Measurements from ENCODE around the gene CPEB3.

DNA sequence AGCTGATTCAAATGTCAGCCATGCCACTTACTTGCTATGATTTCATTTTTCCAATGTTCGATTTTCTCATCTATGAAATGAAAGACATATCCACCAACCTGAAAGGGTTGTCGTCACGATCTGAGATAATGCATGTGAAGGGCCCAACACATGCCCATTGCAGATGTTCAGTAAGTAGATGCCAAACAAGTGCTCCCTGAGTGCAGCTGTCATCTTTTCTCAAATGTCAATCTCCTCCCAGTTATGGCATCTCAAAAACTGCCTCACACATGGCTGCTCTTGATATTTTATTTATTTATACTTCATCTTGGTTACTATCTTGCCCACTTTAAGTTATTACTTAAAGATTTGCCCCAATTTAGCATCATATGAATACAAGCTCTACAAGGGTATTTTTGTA lies 16.8 kb downstream of the CPEB3 start:
- TF ChIP-seq, protein P1, sequence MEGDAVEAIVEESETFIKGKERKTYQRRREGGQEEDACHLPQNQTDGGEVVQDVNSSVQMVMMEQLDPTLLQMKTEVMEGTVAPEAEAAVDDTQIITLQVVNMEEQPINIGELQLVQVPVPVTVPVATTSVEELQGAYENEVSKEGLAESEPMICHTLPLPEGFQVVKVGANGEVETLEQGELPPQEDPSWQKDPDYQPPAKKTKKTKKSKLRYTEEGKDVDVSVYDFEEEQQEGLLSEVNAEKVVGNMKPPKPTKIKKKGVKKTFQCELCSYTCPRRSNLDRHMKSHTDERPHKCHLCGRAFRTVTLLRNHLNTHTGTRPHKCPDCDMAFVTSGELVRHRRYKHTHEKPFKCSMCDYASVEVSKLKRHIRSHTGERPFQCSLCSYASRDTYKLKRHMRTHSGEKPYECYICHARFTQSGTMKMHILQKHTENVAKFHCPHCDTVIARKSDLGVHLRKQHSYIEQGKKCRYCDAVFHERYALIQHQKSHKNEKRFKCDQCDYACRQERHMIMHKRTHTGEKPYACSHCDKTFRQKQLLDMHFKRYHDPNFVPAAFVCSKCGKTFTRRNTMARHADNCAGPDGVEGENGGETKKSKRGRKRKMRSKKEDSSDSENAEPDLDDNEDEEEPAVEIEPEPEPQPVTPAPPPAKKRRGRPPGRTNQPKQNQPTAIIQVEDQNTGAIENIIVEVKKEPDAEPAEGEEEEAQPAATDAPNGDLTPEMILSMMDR (conservative IDR thresholded peaks at IDR 0.05 in 1 of 2, IDR thresholded peaks at IDR 0.05 in 1 of 2; ENCODE audit: low read depth in 1 of 2, low read length in 2 of 2) = no peak
- TF ChIP-seq EZH2 (IDR thresholded peaks at IDR 0.05; ENCODE audit: low read length, missing control alignments) = no peak
